HepG2 (cell line): Measurements from ENCODE around the gene PTMA. TPM values are rescaled to one million over a fixed set of nuclear protein-coding genes. Genes with fewer than 3 reads are reported as not detected.

Experiments
- ATAC-seq: fragments of 200-7000 bp; cut with Tn5 transposase; 3 replicates; pipeline ENCODE4 v1.9.1; 2020; ENCODE audit warnings: mild to moderate bottlenecking, moderate library complexity
- BruUV-seq: library from RNA; stranded (reverse); fragments of 400-500 nt; replicated peaks from 2 replicates; lab custom pipeline; 2021; lab: Mats Ljungman, UMichigan
- CTCF ChIA-PET: fragments of 300-600 bp; formaldehyde crosslinking; extraction: SDS; loops from one replicate; lab custom pipeline; 2021; ENCODE audit warnings: low total read pairs, inconsistent platforms, low intra/inter-chr PET ratio; lab: Yijun Ruan, JAX
- POLR2A ChIA-PET: fragments of 350-600 bp; sonication (Branson Sonifier 250); formaldehyde crosslinking; loops from one replicate; lab custom pipeline; 2020; ENCODE audit warnings: antibody characterized with exemption, inconsistent platforms; lab: Yijun Ruan, JAX
- DNase-seq: peaks from one replicate; pipeline ENCODE4 v3.0.0-alpha.2; 2015; ENCODE audit warnings: low spot score
- FAIRE-seq: peaks from 3 replicates; lab custom pipeline; 2011; peaks lifted over from hg19 to GRCh38; lab: Jason Lieb, UNC
- H2AFZ ChIP-seq: one replicate; pipeline ENCODE4 v1.6.1; 2011; ENCODE audit warnings: low read length, inconsistent platforms
- H3K27ac ChIP-seq: fragments of 300-600 bp; 3 replicates; pipeline ENCODE4 v1.8.0; 2011; ENCODE audit warnings: mixed run types, mild to moderate bottlenecking, mixed read lengths, low read length, inconsistent platforms; ENCODE audit not compliant: insufficient read depth; ENCODE audit errors: extremely low read length
- H3K27me3 ChIP-seq, 2 experiments: fragments of 200-600 bp in 1 of 2; 2 replicates in 1 of 2; 3 replicates in 1 of 2; pipeline versions ENCODE4 v1.6.0 to v1.8.0; 2011; ENCODE audit warnings: low read length in 2 of 2, mild to moderate bottlenecking in 2 of 2, moderate library complexity in 2 of 2, inconsistent platforms in 1 of 2; ENCODE audit not compliant: insufficient read depth in 2 of 2, control insufficient read depth in 1 of 2
- H3K36me3 ChIP-seq, 2 experiments: fragments of 200-600 bp in 1 of 2; replicated peaks in 1 of 2; 2 replicates in 1 of 2; 3 replicates in 1 of 2; pipeline versions ENCODE4 v1.5.1 to v1.8.0; 2011; ENCODE audit warnings: low read length in 2 of 2, inconsistent platforms in 1 of 2; ENCODE audit not compliant: insufficient read depth in 2 of 2, control insufficient read depth in 1 of 2
- H3K4me1 ChIP-seq: 2 replicates; pipeline ENCODE4 v1.5.1; 2012; ENCODE audit warnings: low read length, inconsistent platforms; ENCODE audit not compliant: insufficient read depth
- H3K4me2 ChIP-seq: 2 replicates; pipeline ENCODE4 v1.6.0; 2011; ENCODE audit warnings: low read depth, low read length, inconsistent platforms
- H3K4me3 ChIP-seq, 3 experiments: fragments of 200-600 bp in 1 of 3; sonication (generic), shearing (Covaris generic) in 1 of 3; replicated peaks in 1 of 3; 2 replicates each; pipeline ENCODE4 v1.5.1; 2011 to 2016; ENCODE audit warnings: low read length in 3 of 3, inconsistent platforms in 2 of 3, low read depth in 2 of 3, mild to moderate bottlenecking in 2 of 3, control low read depth in 1 of 3, mixed read lengths in 1 of 3; ENCODE audit not compliant: insufficient read depth in 1 of 3
- H3K79me2 ChIP-seq: one replicate; pipeline ENCODE4 v1.6.1; 2011; ENCODE audit warnings: low read length, inconsistent platforms; ENCODE audit not compliant: insufficient read depth
- H3K9ac ChIP-seq: 2 replicates; pipeline ENCODE4 v1.6.0; 2011; ENCODE audit warnings: mild to moderate bottlenecking, low read depth, low read length, inconsistent platforms; ENCODE audit not compliant: insufficient read depth
- H3K9me3 ChIP-seq: 2 replicates; pipeline ENCODE4 v1.5.1; 2012; ENCODE audit warnings: mild to moderate bottlenecking, low read length
- H4K20me1 ChIP-seq: 2 replicates; pipeline ENCODE4 v1.6.0; 2011; ENCODE audit warnings: inconsistent platforms, mild to moderate bottlenecking, low read length, moderate library complexity; ENCODE audit not compliant: insufficient read depth
- CREB1 ChIP-seq, 2 experiments: fragments of 450-650 bp in 1 of 2; IDR thresholded peaks; 2 replicates each; pipeline ENCODE4 v1.6.1; 2016 to 2017; ENCODE audit warnings: control low read depth in 1 of 2, mild to moderate bottlenecking in 1 of 2, missing compliant biosample characterization in 1 of 2, missing genetic modification characterization in 1 of 2
- KMT2A ChIP-seq: sonication (generic); formaldehyde crosslinking; IDR thresholded peaks from 2 replicates; pipeline ENCODE4 v1.4.0; 2020; ENCODE audit warnings: missing genetic modification reagents
- MEF2D ChIP-seq: sonication (generic); formaldehyde crosslinking; IDR thresholded peaks from 2 replicates; pipeline ENCODE4 v1.5.1; 2020; ENCODE audit warnings: mild to moderate bottlenecking, missing genetic modification reagents
- MYNN ChIP-seq: sonication (generic); formaldehyde crosslinking; IDR thresholded peaks from 2 replicates; pipeline ENCODE4 v1.4.0; 2020; ENCODE audit warnings: mild to moderate bottlenecking, low read depth, missing genetic modification reagents
- PHF20 ChIP-seq: sonication (generic); formaldehyde crosslinking; IDR thresholded peaks from 2 replicates; pipeline ENCODE4 v1.5.0; 2020; ENCODE audit warnings: mild to moderate bottlenecking, missing genetic modification reagents
- POLR2A ChIP-seq, 2 experiments: IDR thresholded peaks; 2 replicates each; pipeline ENCODE4 v1.6.1; 2011; ENCODE audit warnings: low read depth in 2 of 2, low read length in 2 of 2, mild to moderate bottlenecking in 1 of 2, moderate library complexity in 1 of 2; ENCODE audit not compliant: insufficient read depth in 1 of 2
- PTBP1 ChIP-seq: fragments of 200-400 bp; formaldehyde crosslinking; IDR thresholded peaks from 2 replicates; pipeline ENCODE4 v1.6.1; 2018; ENCODE audit warnings: low read length, low read depth; ENCODE audit not compliant: poor library complexity, severe bottlenecking
- RERE ChIP-seq: IDR thresholded peaks from 2 replicates; pipeline ENCODE4 v1.6.1; 2016; ENCODE audit warnings: low read depth, missing genetic modification reagents, missing compliant biosample characterization
- RXRB ChIP-seq: IDR thresholded peaks from 2 replicates; pipeline ENCODE4 v1.6.1; 2016; ENCODE audit warnings: borderline replicate concordance, missing genetic modification reagents, missing compliant biosample characterization
- TARDBP ChIP-seq: sonication (generic); formaldehyde crosslinking; IDR thresholded peaks from 2 replicates; pipeline ENCODE4 v1.8.0; 2022; ENCODE audit warnings: mild to moderate bottlenecking, missing genetic modification reagents
- TFE3 ChIP-seq: IDR thresholded peaks from 2 replicates; pipeline ENCODE4 v1.6.1; 2016
- TMF1 ChIP-seq: sonication (generic); formaldehyde crosslinking; IDR thresholded peaks from 2 replicates; pipeline ENCODE4 v1.8.1; 2022; ENCODE audit warnings: low read depth, missing genetic modification reagents
- ZKSCAN1 ChIP-seq: fragments of 150-350 bp; IDR thresholded peaks from 2 replicates; pipeline ENCODE4 v1.6.1; 2014; ENCODE audit warnings: low read length
- ZNF124 ChIP-seq: sonication (generic); formaldehyde crosslinking; IDR thresholded peaks from 2 replicates; pipeline ENCODE4 v1.4.0; 2020; ENCODE audit warnings: missing genetic modification reagents
- ZNF136 ChIP-seq: sonication (generic); formaldehyde crosslinking; IDR thresholded peaks from 2 replicates; pipeline ENCODE4 v1.8.1; 2022; ENCODE audit warnings: low read depth, mild to moderate bottlenecking, moderate library complexity, missing genetic modification reagents
- ZNF331 ChIP-seq: sonication (generic); formaldehyde crosslinking; IDR thresholded peaks from 2 replicates; pipeline ENCODE4 v1.4.0; 2020; ENCODE audit warnings: missing genetic modification reagents
- WGBS: methylation state at CpG from one replicate; pipeline ENCODE4 v1.1.6; 2017; ENCODE audit warnings: low lambda C conversion rate; 5-methylcytosine and 5-hydroxymethylcytosine counted together
- in situ Hi-C: cut with HindIII; loops from 2 replicates; pipeline ENCODE4 v1.10.0; 2017; ENCODE audit warnings: low pct_unique_long_range_greater_than_20kb; ENCODE audit not compliant: extremely low pct_ligation_motif_present
- intact Hi-C: fragments of 100-400 bp; cut with micrococcal nuclease; formaldehyde crosslinking; loops from one replicate; pipeline ENCODE4 v1.10.0; 2022; ENCODE audit not compliant: unreplicated experiment
- polyA plus RNA-seq, 8 experiments: library from polyadenylated mRNA; depleted of rRNA in 3 of 8; stranded (reverse) in 7 of 8; unstranded in 1 of 8; fragments of >200 nt; fragmentation: Illumina TruSeq in 4 of 8; extraction: Trizol in 4 of 8; gene quantifications; 2 replicates each; pipeline versions ENCODE4 v1.2.1 to v1.2.3, GENCODE V29; 2011 to 2016; ENCODE audit warnings: low read depth in 4 of 8, missing spikeins in 1 of 8, mixed read lengths in 1 of 8; ENCODE audit not compliant: insufficient read depth in 1 of 8
- total RNA-seq, 5 experiments: library from RNA; depleted of rRNA; stranded (reverse); fragments of >200 nt; fragmentation: Illumina TruSeq; extraction: Trizol; gene quantifications; 2 replicates each; pipeline ENCODE4 v1.2.3, GENCODE V29; 2016; ENCODE audit warnings: low read depth in 1 of 5

The PTMA gene
- total and polyA plus RNA-seq, 2 of the 13 experiments (the other 11 are each of a cell fraction or from before 2014, with no cell fraction given): 190 to 1,086 TPM

GRCh38 chr2:231713730-231714638 lies 5.7 kb downstream of the PTMA start:
- H3K36me3 ChIP-seq: peaks cover 15 to 17% of the 10 kb centered on the region in 2 experiments
- H3K4me2 ChIP-seq: no peak overlapping the region
- 42% methylated on average over 12 of the region's 15 CpGs for WGBS
- H3K4me1 ChIP-seq: peaks cover 67% of the 10 kb centered on the region
- FAIRE-seq (peak; percentile 86), DNase-seq (peak; percentile 90), ATAC-seq (peak; percentile 40)
- no peak overlapping the region for H3K4me3 ChIP-seq
- no TSS peak for BruUV-seq
- POLR2A ChIA-PET: interaction anchor here (1.0 to 5.7 kb wide), 15 partner anchors 10 to 250 kb away, joined by 3 to 26 read pairs (median 7); partner anchors contain the start of genes COPS7B and NCL
- peaks cover 36% of the 10 kb centered on the region for H3K79me2 ChIP-seq
- H3K27me3 ChIP-seq: no peaks in the 10 kb centered on the region
- H3K9ac ChIP-seq: no peak overlapping the region
- H2AFZ ChIP-seq: no peak overlapping the region
- peak overlapping the region; percentile 37 for H3K27ac ChIP-seq
- in situ Hi-C loops: loop anchor here (5.0 kb wide), 2 partner anchors 37 to 102 kb away; no protein-coding TSS in a partner anchor
- H4K20me1 ChIP-seq: peaks cover 39% of the 10 kb centered on the region
- CTCF ChIA-PET: interaction anchor here (1.1 to 5.5 kb wide), 5 partner anchors 28 to 102 kb away, joined by 3 to 82 read pairs (median 10); no protein-coding TSS in a partner anchor
- H3K9me3 ChIP-seq: no peaks in the 10 kb centered on the region
- intact Hi-C loops: loop anchor here (2.0 to 5.0 kb wide), 3 partner anchors 27 to 252 kb away; partner anchors contain the start of gene NCL
- TF ChIP-seq RXRB (peak; percentile 54; the same call in 1 of the 2 replicates), ZNF124 (CRISPR knock-in tag) (peak; percentile 68; the same call in 1 of the 2 replicates), MEF2D (CRISPR knock-in tag) (peak; percentile 78; the same call in 1 of the 2 replicates), ZKSCAN1 (peak; percentile 65), PHF20 (CRISPR knock-in tag) (no peak), ZNF331 (peak; percentile 87), TFE3 (CRISPR knock-in tag) (peak; percentile 58; the same call in 1 of the 2 replicates), PTBP1 (no peak), TARDBP (peak; percentile 66), ZNF136 (CRISPR knock-in tag) (0 out of 2 replicates have a peak, but pooled peaks have one; percentile 39), KMT2A (CRISPR knock-in tag) (peak; percentile 55), MYNN (CRISPR knock-in tag) (0 out of 2 replicates have a peak, but pooled peaks have one; percentile 74), RERE (0 out of 2 replicates have a peak, but pooled peaks have one; percentile 39), TMF1 (CRISPR knock-in tag) (no peak), POLR2A (IDR thresholded peaks at IDR 0.05; ENCODE audit: insufficient read depth in 1 of 2, low read depth in 2 of 2, low read length in 2 of 2) (peak in 1 of 2 experiments; percentile 82; a peak in 2 of 4 replicates), CREB1 (IDR thresholded peaks at IDR 0.05) (peak; percentile 73), CREB1 (CRISPR knock-in tag; IDR thresholded peaks at IDR 0.05) (no peak)
